Testis (tissue), 2 donors: ENCODE results near the gene SP140.

Experiments used
- CTCF ChIP-seq, 3 experiments: fragments of 450-650 bp in 2 of 3; fragments of 200-600 bp in 1 of 3; sonication (generic) in 1 of 3; IDR thresholded peaks; one replicate each; pipeline ENCODE4 v1.5.1; 2016 to 2019; ENCODE audit warnings: antibody characterized with exemption in 3 of 3, mild to moderate bottlenecking in 2 of 3, moderate library complexity in 1 of 3
- POLR2A ChIP-seq: fragments of 450-650 bp; IDR thresholded peaks from one replicate; pipeline ENCODE4 v1.6.1; 2017; ENCODE audit warnings: antibody characterized with exemption, mild to moderate bottlenecking, moderate library complexity

GRCh38 chr2:230225486-230225885 is at the start of gene SP140:
- TF ChIP-seq CTCF (IDR thresholded peaks at IDR 0.05), result no peak
- TF ChIP-seq POLR2A, result no peak
